ENCODE measurements around the gene KIN. TPM values are rescaled to one million over a fixed set of nuclear protein-coding genes. Genes with fewer than 3 reads are reported as not detected.

Gene KIN
- polyA plus RNA-seq, 2 of the 4 experiments (the other 2 are of a cell fraction) = 8.3 to 19.0 TPM

GRCh38 chr10:7702288-7702812 lies 85.4 kb downstream of the KIN start:
- TF ChIP-seq ATOH8 (CRISPR knock-in tag; IDR thresholded peaks at IDR 0.05; ENCODE audit: low read depth) = no peak
- no peak for TF ChIP-seq NR3C1 (IDR thresholded peaks at IDR 0.05)
- no peak for TF ChIP-seq PHF8 (IDR thresholded peaks at IDR 0.05; ENCODE audit: borderline replicate concordance, low read depth)
- no peak for TF ChIP-seq RAD21 (conservative IDR thresholded peaks at IDR 0.05 in 1 of 2, IDR thresholded peaks at IDR 0.05 in 1 of 2)
- TF ChIP-seq CTCF (IDR thresholded peaks at IDR 0.05) = no peak
- TF ChIP-seq NPAS2 (CRISPR knock-in tag; IDR thresholded peaks at IDR 0.05; ENCODE audit: borderline replicate concordance) = no peak
- no peak for TF ChIP-seq ZNF302 (CRISPR knock-in tag; IDR thresholded peaks at IDR 0.05)
- TF ChIP-seq CHD2 (IDR thresholded peaks at IDR 0.05; ENCODE audit: low read length, partially characterized antibody) = no peak
- TF ChIP-seq HDAC2 (IDR thresholded peaks at IDR 0.05) = no peak
- TF ChIP-seq NFE2L2 (conservative IDR thresholded peaks at IDR 0.05; ENCODE audit: low read length) = no peak
- no peak for TF ChIP-seq EHF (CRISPR knock-in tag; IDR thresholded peaks at IDR 0.05)
- no peak for TF ChIP-seq KDM1A (IDR thresholded peaks at IDR 0.05; ENCODE audit: low read depth)
- TF ChIP-seq TFCP2L1 (CRISPR knock-in tag; IDR thresholded peaks at IDR 0.05) = no peak
- no peak for FAIRE-seq
- Histone ChIP-seq H3K27ac (peak overlapping the region; percentile 13 to 15; a peak in 1 of 6 replicates), H3K4me3 (no peak overlapping the region), H3K9me3 (no peaks in the 10 kb centered on the region), H3K4me1 (peaks cover 20% of the 10 kb centered on the region; the same call in 2 of the 3 replicates), H3K4me2 (no peak overlapping the region)
- 78% methylated on average over 4 of the region's 4 CpGs for WGBS (ENCODE audit: missing lambda C conversion rate)
- ChIA-PET CTCF (interaction anchor here (2.1 kb wide), 1 partner anchor 15 kb away, joined by 10 read pairs; no protein-coding TSS in a partner anchor), POLR2A (interaction anchor here (0.8 kb wide), 1 partner anchor 86 kb away, joined by 3 read pairs; the partner anchor contains the start of genes ATP5F1C and KIN)
- ATAC-seq = no peak
- no peak for DNase-seq (ENCODE audit: low read depth in 1 of 2, low spot score in 1 of 2)

GRCh38 chr10:7701158-7701742 lies 86.5 kb downstream of the KIN start:
- 62% methylated on average over 8 of the region's 8 CpGs for WGBS (ENCODE audit: missing lambda C conversion rate)
- DNase-seq (ENCODE audit: low read depth in 1 of 2, low spot score in 1 of 2) (no peak), ATAC-seq (no peak), FAIRE-seq (no peak)
- H3K4me1 ChIP-seq = peaks cover 20% of the 10 kb centered on the region; the same call in 2 of the 3 replicates
- CTCF ChIA-PET = interaction anchor here (0.9 to 2.1 kb wide), 3 partner anchors 11 to 176 kb away, joined by 3 to 10 read pairs (median 3); no protein-coding TSS in a partner anchor
- peak overlapping the region; percentile 49 for H3K4me2 ChIP-seq
- H3K27ac ChIP-seq = peak overlapping the region; percentile 71
- H3K9me3 ChIP-seq = no peaks in the 10 kb centered on the region
- no peak overlapping the region for H3K4me3 ChIP-seq
- POLR2A ChIA-PET = interaction anchor here (1.2 kb wide), 1 partner anchor 117 kb away, joined by 3 read pairs; the partner anchor contains the start of gene TAF3
- TF ChIP-seq NR3C1 (IDR thresholded peaks at IDR 0.05) (no peak), GATA3 (IDR thresholded peaks at IDR 0.05; ENCODE audit: borderline replicate concordance) (no peak), HEYL (CRISPR knock-in tag; IDR thresholded peaks at IDR 0.05) (no peak), CTCF (IDR thresholded peaks at IDR 0.05) (no peak), ATOH8 (CRISPR knock-in tag; IDR thresholded peaks at IDR 0.05; ENCODE audit: low read depth) (no peak), FOXS1 (CRISPR knock-in tag; IDR thresholded peaks at IDR 0.05) (no peak), EHMT2 (IDR thresholded peaks at IDR 0.05; ENCODE audit: low read depth) (no peak), POLR2A (IDR thresholded peaks at IDR 0.05; ENCODE audit: low read length) (no peak), MYC (IDR thresholded peaks at IDR 0.05; ENCODE audit: borderline replicate concordance, low read length) (no peak), KDM1A (IDR thresholded peaks at IDR 0.05; ENCODE audit: low read depth) (no peak), HOXB5 (CRISPR knock-in tag; IDR thresholded peaks at IDR 0.05) (no peak), ZNF302 (CRISPR knock-in tag; IDR thresholded peaks at IDR 0.05) (no peak), PBX3 (IDR thresholded peaks at IDR 0.05) (no peak), CEBPB (IDR thresholded peaks at IDR 0.05) (no peak), E2F6 (IDR thresholded peaks at IDR 0.05; ENCODE audit: borderline replicate concordance, low read depth) (no peak), REST (IDR thresholded peaks at IDR 0.05) (no peak)
